Activated CD8-positive, alpha-beta memory T cell treated with anti-CD3 and anti-CD28 coated beads, Interleukin-2, amount 50 U/mL, for 48 hours (primary cell): ENCODE results near the gene SF3B2.
"Not testable (repeated sequence)": the region's sequence is repeated elsewhere in the genome, so short reads cannot be mapped to it uniquely, and the experiment has no call there.

Source experiments
- DNase-seq: peaks from one replicate; pipeline ENCODE4 v3.0.0-alpha.2; 2020

The SF3B2 gene, protein sequence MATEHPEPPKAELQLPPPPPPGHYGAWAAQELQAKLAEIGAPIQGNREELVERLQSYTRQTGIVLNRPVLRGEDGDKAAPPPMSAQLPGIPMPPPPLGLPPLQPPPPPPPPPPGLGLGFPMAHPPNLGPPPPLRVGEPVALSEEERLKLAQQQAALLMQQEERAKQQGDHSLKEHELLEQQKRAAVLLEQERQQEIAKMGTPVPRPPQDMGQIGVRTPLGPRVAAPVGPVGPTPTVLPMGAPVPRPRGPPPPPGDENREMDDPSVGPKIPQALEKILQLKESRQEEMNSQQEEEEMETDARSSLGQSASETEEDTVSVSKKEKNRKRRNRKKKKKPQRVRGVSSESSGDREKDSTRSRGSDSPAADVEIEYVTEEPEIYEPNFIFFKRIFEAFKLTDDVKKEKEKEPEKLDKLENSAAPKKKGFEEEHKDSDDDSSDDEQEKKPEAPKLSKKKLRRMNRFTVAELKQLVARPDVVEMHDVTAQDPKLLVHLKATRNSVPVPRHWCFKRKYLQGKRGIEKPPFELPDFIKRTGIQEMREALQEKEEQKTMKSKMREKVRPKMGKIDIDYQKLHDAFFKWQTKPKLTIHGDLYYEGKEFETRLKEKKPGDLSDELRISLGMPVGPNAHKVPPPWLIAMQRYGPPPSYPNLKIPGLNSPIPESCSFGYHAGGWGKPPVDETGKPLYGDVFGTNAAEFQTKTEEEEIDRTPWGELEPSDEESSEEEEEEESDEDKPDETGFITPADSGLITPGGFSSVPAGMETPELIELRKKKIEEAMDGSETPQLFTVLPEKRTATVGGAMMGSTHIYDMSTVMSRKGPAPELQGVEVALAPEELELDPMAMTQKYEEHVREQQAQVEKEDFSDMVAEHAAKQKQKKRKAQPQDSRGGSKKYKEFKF

DNA sequence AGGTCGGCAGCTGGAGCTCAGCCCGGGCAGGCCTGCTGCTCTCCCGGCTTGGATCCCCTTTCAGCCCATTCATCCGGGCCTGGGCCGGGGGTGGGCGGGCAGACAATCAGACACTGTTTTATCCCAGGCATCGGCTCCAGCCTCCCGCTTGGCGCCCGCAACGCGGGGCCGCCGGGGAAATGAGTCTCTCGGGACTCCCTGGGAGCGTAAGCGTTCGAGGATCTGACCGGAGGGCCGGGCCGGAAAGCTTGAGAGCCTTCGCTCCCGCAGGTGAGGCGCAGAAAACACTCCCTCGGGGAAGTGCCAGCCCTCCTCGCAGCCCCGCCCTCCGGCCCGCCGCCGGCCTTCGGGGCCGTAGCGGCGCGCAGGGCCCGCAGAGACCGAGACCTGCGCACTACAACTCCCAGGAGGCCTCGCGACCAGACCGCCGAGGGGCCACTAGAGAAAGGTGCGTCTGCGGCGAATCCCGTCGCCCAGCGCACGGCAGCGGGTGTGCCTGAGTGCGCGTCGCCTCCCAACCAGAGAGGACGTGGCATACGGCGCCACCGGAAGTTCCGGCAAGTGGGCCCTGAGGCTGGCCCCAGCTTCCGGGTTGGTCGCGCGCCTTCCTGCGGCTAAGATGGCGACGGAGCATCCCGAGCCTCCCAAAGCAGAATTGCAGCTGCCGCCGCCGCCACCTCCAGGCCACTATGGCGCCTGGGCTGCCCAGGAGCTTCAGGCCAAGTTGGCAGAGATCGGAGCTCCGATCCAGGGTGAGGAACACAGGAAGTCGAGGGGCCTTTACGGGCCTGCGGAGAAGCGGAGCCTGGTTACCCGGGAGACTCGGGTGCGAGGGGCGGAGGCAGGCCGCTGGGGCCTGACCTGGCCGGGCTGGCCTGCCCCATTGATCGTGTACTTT lies at the start of gene SF3B2:
TSS of gene SF3B2 (plus strand) at position 599 of the 898 bp plus-strand sequence. CDS start at position 620, 21 bp downstream.
- DNase-seq: peak; percentile 96

DNA sequence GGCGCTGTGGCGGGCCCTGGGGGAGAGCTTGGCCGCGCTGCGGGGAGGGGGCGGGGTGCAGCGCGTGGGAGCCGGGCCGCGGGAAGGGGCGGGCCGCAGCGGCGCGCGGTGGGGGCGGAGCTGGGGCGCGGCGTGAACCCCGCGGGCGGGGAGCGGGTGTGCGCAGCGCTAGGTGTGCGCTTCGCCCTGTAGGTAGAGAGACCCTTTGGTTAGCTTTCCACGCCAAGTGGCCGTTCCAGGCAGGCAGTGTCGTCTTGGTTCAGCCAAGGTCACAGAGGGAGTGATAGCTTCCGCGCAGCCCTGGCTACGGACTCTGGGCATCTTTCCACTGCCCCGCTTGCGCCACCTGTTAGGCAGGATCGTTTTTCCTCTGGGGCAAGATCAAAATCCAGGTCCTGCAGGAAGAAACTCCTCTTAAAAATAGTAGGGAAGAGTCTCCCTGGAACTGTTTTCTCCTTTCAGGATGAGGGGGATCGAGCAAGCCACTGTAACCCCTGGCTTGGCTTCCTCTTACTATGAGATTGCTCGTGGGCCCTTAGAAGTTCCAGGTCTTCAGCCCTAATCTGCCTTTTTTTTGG lies 49.4 kb upstream of the SF3B2 start:
- DNase-seq: no peak

DNA sequence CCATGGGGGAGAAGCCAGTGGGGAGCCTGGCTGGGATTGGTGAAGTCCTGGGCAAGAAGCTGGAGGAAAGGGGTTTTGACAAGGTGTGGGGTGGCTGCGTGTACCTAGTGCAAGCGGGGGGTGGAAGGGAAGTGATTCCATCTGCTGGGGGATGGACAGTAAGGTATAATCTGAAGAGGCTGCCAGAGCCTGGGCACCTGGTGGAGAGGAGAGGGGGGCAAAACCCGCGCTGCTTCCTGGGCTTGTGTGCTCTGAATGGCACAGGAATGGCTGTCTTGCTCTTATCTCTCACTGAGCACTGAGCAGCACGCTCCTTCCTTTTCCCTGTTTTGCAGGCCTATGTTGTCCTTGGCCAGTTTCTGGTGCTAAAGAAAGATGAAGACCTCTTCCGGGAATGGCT lies 48.9 kb upstream of the SF3B2 start:
- no peak for DNase-seq

DNA sequence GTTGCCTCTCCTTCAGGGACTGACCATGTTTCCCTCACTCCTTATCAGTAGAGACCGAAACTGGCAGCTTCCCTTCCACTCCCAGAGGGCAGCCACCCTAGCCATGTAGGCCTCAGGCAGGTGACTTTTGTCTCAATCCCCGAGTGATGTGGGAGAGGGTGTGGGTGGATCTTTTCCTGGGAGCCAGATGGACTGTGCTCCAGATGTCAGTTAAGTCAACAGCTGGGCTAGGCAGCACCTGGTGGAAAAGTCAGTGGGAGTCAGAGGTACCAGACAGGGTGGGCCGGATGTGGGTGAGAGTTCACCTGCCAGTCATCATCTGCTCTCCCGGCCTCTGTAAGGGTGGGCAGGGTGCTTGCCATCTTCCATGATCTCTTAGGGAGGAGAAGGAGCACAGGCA lies 48.0 kb upstream of the SF3B2 start:
- no peak for DNase-seq

DNA sequence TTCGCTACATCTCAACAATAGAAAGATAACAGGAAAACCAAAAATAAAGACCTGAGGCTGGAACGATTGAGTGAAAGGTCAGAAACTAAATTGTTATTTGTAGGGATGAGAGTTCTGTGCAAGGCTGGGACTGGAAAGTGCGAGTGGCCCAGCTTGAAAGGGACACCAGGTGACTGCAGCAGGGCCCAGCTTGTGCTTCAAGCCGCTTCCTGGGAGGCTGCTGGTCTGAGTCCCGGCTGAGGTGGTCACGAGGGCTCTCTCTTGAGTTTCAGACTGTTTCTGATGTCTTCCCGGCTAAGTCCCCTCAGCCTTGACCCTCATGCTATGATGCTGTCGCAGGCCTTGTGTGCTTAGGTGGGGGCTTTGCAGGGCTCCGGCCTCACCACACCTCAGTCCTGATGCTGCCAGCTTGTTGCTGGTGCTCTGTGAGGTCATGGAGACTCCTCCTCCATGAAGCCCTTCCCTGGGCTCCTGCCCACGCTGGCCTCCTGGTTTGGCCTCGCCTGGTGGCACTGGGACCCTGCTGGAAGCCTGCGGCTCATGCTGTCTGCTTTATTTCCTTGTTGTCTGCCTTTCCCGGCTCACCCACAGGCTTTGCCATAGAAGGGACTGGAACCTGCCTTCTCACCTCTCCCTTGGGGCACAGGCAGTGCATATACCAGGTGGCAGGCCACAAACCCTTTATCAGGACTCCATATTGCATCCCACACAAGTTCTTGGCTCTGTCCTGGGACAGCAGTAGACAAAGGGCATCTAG lies 45.9 kb upstream of the SF3B2 start:
- DNase-seq: no peak

DNA sequence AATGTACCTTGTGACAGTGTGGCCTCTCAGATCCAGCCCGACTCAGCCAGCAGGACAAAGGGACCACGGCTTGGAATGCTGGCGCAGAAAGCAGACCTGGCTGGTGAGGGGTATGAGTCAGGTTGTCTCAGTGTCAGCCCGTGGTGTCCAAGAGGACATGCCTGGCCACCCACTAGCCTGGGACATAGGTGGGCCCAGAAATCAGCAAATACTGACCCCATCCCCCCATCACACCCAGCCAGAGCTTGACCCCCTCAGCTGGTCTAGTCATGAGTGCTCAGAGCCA lies 45.3 kb upstream of the SF3B2 start:
- DNase-seq: no peak

DNA sequence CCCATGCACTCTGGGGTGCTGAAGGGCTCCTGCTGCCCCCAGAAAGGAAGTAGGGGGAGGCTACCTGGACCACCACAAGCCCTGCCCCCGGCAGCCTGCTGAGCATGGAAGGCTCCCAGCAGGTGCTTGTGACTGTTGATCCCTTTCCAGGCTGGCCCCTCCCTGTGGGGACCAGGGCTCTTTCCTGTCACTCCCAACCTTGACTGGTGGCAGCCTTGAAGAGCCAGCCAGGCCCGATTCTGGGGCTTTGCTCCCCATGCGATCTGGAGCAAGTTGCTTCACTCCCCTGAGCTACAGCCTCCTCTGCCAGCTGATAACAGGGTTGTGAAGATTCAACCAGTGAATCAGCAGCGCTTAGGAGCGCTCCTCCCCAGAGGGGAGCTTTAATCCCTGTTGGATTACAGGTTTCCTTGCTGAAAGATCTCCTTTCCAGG lies 44.9 kb upstream of the SF3B2 start:
- no peak for DNase-seq

DNA sequence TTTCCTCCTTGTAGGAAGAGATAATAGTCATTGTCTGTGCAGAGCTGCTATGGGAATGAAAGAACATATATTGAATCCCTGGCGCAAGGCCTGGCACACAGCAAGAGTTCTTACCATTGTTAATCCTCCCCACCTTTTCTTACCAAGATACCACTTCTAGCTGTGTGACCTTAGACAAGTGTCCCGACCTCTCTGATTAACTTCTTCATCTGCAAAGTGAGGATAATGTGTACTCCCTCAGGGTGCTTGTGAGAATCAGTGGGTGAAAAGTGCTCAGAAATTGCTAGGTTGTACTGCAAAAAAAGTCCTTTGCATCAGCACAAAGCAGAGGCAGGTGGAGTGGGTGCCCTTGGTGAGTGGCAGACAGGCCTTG lies 44.1 kb upstream of the SF3B2 start:
- no peak for DNase-seq

DNA sequence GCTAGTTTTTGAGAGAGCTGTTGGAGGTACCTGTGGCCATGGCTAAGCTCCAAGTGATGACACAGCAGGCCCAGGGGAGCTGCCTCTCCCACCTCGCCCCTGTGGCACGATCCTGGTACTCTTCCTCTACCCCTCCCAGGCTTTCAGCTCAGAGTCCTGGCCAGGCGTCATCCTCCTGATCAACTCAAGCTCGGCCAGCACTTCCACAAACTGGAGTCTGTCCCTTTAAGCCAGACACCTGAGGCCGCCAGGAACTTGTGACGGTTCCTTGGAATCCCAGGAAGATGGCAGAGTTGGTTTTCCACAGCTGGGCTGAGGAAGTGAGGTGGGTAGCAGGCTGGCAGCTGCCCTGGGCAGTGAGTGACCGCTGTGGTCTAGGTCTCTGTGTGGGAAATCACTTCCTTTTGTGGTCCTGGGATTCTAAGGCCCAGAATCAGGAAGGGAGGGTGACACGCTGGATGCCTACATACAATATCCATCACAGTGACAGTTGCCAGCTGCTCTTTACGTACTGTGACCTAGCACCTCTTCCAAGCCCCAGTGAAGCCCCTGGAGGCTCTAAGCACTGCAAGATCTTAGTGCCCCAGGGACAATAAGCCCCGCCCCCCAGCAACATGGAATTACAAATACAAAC lies 43.6 kb upstream of the SF3B2 start:
- no peak for DNase-seq

DNA sequence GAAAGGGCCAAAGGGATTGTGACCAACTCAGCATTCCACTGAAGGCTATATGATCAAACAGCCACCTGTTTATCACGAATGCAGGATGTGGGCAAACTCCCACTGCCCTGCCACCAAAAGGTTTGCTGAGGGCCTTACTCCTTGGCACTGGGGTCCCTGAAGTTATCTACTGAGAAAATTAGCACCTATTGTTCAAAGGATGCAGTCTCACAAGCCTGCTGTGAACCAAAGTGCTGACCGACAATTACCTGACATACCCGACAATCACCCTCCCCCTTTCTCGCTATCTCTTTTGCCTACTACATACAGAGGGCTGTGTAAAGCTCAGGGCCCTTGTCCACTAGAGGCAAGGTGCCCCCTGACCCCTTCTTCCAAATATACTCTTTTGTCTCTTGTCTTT lies 42.1 kb upstream of the SF3B2 start:
- DNase-seq: not testable (repeated sequence)

DNA sequence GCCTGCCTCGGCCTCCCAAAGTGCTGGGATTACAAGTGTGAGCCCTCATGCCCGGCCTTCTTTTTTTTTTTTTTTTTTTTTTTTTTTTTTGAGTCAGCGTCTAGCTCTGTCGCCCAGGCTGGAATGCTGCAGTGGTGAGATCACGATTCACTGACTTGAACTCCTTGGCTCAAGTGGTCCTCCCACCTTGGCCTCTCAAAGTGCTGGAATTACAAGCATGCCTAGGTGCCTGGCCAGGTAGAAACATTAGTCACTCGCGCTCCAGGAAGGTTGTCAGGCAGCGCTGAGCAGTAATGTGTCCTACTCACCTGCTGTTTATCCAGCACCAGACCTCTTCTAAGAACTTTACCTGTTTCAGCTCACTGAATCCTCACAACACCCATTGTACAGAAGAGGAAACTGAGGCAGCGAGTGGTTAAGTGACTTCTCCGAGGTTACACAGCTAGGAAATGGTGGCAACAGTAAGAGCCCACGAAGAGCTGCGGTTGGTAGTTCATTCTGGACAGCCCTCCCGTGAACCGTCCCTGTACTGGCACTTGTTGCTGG lies 40.9 kb upstream of the SF3B2 start:
- no peak for DNase-seq

DNA sequence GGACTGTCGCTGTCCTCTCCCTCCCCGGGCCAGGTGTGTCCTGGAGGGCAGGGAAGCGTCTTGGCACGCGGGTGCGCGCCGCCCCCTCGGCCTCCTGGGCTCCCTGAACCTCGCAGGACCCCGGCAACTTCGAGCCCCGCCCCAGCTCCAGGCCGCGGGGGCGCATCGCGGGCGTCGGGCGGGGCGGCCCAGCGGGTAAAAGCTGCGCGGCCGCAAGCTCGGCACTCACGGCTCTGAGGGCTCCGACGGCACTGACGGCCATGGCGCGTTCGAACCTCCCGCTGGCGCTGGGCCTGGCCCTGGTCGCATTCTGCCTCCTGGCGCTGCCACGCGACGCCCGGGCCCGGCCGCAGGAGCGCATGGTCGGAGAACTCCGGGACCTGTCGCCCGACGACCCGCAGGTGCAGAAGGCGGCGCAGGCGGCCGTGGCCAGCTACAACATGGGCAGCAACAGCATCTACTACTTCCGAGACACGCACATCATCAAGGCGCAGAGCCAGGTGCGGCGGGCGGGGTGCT lies 40.3 kb upstream of the SF3B2 start, which contains the start of gene CST6:
TSS of gene CST6 (plus strand) at position 224 of the 519 bp plus-strand sequence. CDS start at position 261, 37 bp downstream.
- DNase-seq: no peak

DNA sequence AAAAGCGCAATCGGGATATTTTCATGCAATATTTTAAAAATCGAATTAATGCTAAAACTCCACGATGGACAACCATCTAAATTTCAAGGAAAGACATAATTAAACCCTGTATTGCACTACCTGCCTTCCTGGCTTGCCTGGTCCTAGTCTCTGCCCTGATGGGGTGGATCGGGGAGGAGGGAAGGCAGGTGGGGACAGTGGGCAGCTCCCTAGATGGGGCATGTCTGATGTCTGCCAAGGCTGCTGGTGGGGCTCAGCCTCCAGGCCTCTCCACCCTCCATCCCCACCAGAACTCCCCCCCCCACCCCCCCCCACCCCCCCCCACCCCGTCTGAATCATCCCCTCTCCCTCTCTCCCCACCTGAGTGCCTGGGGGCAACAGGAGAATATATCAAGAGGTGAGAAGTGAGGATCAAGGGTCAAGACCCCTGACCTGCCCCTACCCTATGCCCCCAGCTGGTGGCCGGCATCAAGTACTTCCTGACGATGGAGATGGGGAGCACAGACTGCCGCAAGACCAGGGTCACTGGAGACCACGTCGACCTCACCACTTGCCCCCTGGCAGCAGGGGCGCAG lies 39.7 kb upstream of the SF3B2 start:
- DNase-seq: no peak

DNA sequence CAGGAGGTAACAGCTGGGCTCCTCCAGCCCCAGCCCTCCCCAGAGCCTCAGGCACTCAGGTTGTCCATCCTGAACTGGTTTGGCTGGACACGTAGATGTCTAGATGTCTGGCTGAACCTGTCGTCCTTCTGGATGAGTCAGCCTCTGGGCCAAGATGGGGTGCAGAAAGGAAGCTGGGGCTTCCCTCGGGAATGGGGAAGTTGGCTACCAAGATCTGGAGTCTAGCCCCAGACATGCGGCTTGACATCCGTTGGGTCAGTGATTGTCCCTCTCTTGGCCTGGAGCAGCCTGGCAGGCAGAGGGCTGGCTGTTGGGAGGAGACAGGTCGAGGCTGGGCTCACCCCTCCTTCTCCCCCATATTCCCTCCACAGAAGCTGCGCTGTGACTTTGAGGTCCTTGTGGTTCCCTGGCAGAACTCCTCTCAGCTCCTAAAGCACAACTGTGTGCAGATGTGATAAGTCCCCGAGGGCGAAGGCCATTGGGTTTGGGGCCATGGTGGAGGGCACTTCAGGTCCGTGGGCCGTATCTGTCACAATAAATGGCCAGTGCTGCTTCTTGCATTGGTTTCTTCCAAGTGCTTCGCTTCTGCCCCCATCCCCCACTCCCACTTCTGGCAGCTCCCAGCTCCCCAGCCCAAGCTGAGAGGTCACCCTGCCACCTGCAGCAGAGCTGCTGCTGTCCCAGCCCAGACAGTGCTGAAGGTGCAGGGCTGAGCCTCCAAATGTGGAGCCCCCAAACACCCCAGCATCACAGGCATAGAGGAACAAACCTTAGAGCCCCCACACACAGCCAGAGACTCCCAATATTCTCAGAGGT lies 39.0 kb upstream of the SF3B2 start:
- DNase-seq: no peak

DNA sequence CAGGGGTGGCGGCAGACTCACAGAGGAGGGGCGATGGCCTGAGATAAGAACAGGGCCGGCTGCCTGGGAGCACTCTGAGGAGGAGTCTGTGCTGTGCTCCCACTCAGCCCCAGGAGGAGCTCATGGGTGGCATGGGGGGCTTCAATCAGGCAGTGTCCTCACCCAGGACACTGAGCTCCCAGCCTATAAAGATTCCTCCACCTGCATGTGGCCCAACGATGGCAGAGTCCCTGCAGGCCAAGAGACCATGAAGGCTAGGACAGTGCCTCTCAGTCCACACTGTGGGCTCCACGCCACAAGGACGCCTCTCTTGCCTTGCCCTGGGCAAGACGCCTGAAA lies 38.4 kb upstream of the SF3B2 start:
- no peak for DNase-seq

DNA sequence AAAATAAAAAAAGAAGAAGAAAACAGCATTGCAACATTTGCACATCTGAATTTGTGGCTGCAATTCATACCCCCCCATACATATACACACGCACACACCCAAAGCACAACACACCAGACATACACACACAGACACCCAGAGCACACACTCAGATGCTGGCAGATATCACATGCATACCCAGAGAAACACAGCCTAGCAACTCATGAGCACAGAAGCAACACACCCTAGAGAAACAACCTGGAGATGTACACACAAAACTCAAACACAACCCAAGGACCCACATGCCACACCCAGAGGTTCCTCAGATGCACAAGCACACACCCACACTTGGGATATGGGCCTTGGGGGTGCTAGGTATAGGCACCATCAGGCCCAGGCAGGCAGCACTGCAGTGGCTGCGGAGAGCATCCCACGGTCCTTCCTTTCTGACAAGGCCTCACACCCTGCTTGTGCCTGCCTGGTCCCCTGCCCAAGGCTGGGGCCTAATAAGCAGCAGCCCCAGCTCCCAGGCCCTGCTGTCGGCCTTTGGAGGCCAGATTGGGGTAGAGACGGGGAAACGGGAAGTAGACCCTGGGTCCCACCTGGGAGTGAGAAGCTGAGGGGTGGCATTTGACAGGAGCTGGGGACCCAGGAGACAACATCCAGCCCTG lies 37.2 kb upstream of the SF3B2 start:
- DNase-seq: no peak

DNA sequence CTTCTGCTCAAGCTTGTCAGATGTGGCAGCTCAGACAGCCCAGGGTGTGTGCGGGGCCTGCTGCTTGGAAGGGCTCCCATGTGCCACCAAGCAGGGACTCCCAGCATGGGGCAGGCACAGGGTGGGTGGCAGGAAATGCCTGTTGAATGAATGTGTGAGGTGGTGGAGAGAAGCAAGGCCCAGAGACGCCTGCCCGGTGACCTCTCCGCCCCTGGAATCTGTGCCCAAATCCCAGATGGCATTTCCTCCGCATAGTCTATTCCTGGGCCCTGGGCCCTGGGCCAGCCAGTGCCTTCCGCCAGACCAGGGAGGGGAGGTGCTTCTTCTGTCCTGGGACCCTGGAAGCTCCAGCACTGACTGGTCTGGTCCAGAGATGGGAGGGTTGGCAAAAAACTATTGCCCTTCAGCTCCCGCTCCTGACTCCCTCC lies 36.7 kb upstream of the SF3B2 start:
- no peak for DNase-seq

DNA sequence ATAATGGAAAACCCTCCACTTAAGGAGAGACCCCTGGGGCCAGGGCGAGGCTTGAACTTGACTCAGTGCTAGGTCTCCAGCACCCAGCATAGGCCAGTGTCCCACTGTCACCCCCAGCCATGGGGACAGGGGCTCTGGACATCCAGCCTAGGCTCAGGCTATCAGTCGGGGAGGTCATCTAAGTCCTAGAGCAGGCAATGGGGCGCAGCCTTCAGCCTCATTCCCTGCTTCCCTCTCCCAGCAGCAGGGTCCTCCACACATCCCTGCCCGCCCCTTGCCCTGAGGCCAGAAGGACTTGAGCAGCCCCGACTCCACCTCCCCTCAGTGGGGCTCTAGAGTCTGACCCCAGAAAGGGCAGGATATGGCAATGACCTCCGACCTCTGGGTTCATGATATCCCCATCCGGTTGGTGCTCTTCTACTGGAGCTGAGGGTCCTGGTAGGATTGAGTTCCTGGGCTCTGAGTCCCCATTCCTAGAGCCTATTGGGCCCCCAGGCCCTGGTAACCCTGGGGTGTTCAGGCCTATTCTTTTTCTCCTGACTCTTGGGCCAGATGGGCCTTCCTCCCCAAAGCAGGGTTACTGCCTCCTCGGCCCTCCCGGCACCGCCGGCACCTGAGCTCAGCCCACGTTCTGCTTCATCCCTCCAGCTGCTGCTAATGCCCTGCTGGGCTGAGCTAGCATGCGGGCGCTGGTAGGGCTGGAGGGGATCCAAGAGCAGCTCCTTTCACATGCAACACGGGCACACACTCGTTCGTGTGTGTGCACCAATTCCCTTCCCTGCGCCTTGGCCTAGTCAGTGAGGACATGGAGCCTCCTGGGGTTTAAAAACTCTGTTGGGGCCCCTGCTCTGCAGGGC lies 36.0 kb upstream of the SF3B2 start:
- DNase-seq: no peak
